ENCODE results near the gene CFAP251.

CFAP251 gene

DNA sequence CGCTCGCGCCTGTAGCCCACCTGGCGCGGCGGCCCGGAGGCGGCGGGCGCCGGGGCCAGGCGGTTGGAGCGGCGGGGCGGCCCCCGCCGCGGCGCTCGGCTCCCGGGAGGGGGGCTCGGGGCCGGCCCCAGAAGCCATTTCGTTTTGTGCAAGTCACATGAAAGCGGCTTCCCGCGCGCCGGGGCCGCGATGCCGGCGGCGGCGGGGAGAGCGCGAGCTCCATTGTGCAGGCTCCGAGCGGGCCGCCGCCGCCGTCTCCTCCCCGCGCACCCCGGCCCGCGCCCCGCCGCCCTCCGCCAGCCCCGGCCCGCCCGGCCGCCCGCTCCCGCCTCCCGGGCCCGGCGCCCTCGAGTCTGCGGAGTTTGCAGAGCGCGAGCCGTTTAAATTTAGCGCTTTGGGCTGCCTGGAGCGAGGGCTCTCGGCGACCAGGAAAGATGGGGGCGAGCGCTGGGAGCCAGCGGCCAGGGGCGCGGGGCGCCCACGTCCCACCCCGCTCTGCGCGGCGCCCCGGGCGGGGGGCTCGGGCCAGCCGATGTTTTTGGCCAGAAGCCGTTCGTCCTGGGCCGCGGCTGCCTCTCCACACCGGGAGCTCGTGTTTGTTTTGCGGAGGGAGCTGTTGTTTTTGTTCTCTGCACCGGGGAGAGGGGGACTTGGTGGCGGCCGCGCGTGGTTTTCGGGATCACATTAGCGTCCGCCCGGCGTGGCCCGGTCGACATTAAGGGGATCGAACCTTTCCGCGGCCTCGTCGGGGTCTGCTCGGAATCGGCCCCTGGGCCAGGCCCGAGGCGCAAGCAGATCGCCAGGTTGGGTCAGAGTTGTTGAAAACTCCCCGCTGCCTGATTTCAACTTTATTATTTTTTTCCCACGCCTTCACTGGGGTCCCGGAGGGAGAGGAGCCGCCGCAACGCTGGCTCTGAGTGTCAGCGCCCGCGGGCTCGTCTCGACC is 104.3 kb downstream of the CFAP251 start:
- H4K8ac ChIP-seq (ENCODE audit: low read depth, low read length): peak overlapping the region; percentile 69
- H3K18ac ChIP-seq (ENCODE audit: low read length): peak overlapping the region; percentile 61
- H3K4me3 ChIP-seq (ENCODE audit: low read depth, low read length): peak overlapping the region; percentile 89
- peak in 1 of 2 donors; percentile 18 for DNase-seq
- no CpG with 5 or more reads among the region's 124 CpGs for WGBS (ENCODE audit: extremely low coverage, insufficient coverage, insufficient read length)
- H2AK5ac ChIP-seq (ENCODE audit: low read length): no peak overlapping the region
- peaks cover 5% of the 10 kb centered on the region for H3K9me3 ChIP-seq (ENCODE audit: insufficient read depth, low read depth, low read length)
- no peak overlapping the region for H3K23ac ChIP-seq (ENCODE audit: low read length)
- H4K12ac ChIP-seq (ENCODE audit: low read depth, low read length): peak overlapping the region; percentile 74
- peak overlapping the region; percentile 66 for H2AFZ ChIP-seq (ENCODE audit: insufficient read depth, low read length, poor library complexity)
- H3K79me1 ChIP-seq (ENCODE audit: low read length): peaks cover 9% of the 10 kb centered on the region
- H3K14ac ChIP-seq (ENCODE audit: low read length): peak overlapping the region; percentile 44
- peaks cover 8% of the 10 kb centered on the region for H3K79me2 ChIP-seq (ENCODE audit: control insufficient read depth, insufficient read depth, low read length, poor library complexity)
- peak overlapping the region; percentile 99 for H3K4me2 ChIP-seq (ENCODE audit: low read length)
- H3K4me1 ChIP-seq (ENCODE audit: control insufficient read depth in 1 of 2, insufficient read depth in 2 of 2, low read length in 2 of 2): peaks cover 7 to 8% of the 10 kb centered on the region in 2 experiments
- H3K27me3 ChIP-seq (ENCODE audit: insufficient read depth, low read length): peaks cover 6% of the 10 kb centered on the region
- no peak overlapping the region for H2BK12ac ChIP-seq (ENCODE audit: low read length)
- peak overlapping the region; percentile 67 for H3K4ac ChIP-seq (ENCODE audit: low read depth, low read length)
- peak overlapping the region; percentile 34 for H4K91ac ChIP-seq (ENCODE audit: low read depth, low read length)
- H3K36me3 ChIP-seq (ENCODE audit: control insufficient read depth in 1 of 2, insufficient read depth in 2 of 2, low read length in 2 of 2): no peaks in the 10 kb centered on the region
- H3K27ac ChIP-seq (ENCODE audit: low read depth, low read length): peak overlapping the region; percentile 12
- no peak overlapping the region for H2BK5ac ChIP-seq (ENCODE audit: low read depth, low read length, poor library complexity)
- peak overlapping the region; percentile 43 for H3K9ac ChIP-seq (ENCODE audit: low read length)
- H2BK120ac ChIP-seq (ENCODE audit: insufficient read depth, low read length, poor library complexity): peak overlapping the region; percentile 46

DNA sequence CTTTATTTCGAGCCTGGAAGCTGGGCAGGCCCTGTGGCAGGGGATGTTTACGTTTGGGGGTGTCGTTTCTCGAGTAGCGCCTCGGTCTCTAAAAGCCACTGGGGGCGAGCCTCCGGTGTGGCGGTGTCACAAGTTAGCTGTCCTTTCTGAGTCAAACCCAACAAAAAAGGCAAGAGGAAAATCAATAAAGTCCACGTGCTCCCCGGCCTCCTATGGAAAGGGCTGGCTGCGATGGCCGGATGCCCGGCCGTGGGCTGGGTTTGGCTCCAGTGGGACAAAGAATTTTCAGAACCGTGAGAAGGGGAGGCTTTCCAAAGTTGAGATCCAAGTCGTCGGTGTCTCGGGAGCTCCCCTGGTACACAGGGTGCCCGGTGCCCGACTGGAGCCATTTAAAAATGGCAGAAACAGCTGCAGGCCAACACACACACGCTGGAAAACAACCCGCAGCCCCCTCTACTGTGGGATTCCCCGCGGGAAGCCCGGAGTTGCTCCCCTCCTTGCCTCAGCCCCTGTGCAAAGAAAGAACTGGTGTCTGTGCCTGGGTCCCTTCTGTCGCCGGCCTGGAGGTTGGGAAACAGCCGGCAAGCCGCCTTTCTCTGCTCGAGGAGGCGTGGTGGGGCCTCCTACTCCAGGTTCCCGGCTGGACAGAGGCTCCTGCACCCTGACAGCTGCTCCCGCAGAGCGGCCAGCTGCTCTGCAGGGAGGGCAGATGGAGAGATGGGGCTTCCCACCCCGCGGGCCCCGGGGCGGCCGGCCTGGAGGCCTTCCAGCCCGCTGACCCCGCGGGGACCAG is 105.1 kb downstream of the CFAP251 start:
- H3K27ac ChIP-seq (ENCODE audit: low read depth, low read length): no peak overlapping the region
- peaks cover 6% of the 10 kb centered on the region for H3K27me3 ChIP-seq (ENCODE audit: insufficient read depth, low read length)
- H3K79me1 ChIP-seq (ENCODE audit: low read length): peaks cover 9% of the 10 kb centered on the region
- peak overlapping the region; percentile 89 for H3K4me3 ChIP-seq (ENCODE audit: low read depth, low read length)
- H4K12ac ChIP-seq (ENCODE audit: low read depth, low read length): no peak overlapping the region
- peaks cover 8% of the 10 kb centered on the region for H3K79me2 ChIP-seq (ENCODE audit: control insufficient read depth, insufficient read depth, low read length, poor library complexity)
- no peak overlapping the region for H4K91ac ChIP-seq (ENCODE audit: low read depth, low read length)
- H3K36me3 ChIP-seq (ENCODE audit: control insufficient read depth in 1 of 2, insufficient read depth in 2 of 2, low read length in 2 of 2): no peaks in the 10 kb centered on the region
- peak overlapping the region; percentile 69 for H4K8ac ChIP-seq (ENCODE audit: low read depth, low read length)
- H3K14ac ChIP-seq (ENCODE audit: low read length): peak overlapping the region; percentile 44
- no peak overlapping the region for H2AK5ac ChIP-seq (ENCODE audit: low read length)
- H3K18ac ChIP-seq (ENCODE audit: low read length): peak overlapping the region; percentile 61
- no CpG with 5 or more reads among the region's 43 CpGs for WGBS (ENCODE audit: extremely low coverage, insufficient coverage, insufficient read length)
- peak overlapping the region; percentile 99 for H3K4me2 ChIP-seq (ENCODE audit: low read length)
- DNase-seq: no peak
- H2BK120ac ChIP-seq (ENCODE audit: insufficient read depth, low read length, poor library complexity): no peak overlapping the region
- H2AFZ ChIP-seq (ENCODE audit: insufficient read depth, low read length, poor library complexity): peak overlapping the region; percentile 66
- peak overlapping the region; percentile 67 for H3K4ac ChIP-seq (ENCODE audit: low read depth, low read length)
- no peak overlapping the region for H3K9ac ChIP-seq (ENCODE audit: low read length)
- H2BK5ac ChIP-seq (ENCODE audit: low read depth, low read length, poor library complexity): no peak overlapping the region
- H3K9me3 ChIP-seq (ENCODE audit: insufficient read depth, low read depth, low read length): peaks cover 2% of the 10 kb centered on the region
- H3K4me1 ChIP-seq (ENCODE audit: control insufficient read depth in 1 of 2, insufficient read depth in 2 of 2, low read length in 2 of 2): peaks cover 7 to 8% of the 10 kb centered on the region in 2 experiments
- no peak overlapping the region for H3K23ac ChIP-seq (ENCODE audit: low read length)
- H2BK12ac ChIP-seq (ENCODE audit: low read length): no peak overlapping the region

DNA sequence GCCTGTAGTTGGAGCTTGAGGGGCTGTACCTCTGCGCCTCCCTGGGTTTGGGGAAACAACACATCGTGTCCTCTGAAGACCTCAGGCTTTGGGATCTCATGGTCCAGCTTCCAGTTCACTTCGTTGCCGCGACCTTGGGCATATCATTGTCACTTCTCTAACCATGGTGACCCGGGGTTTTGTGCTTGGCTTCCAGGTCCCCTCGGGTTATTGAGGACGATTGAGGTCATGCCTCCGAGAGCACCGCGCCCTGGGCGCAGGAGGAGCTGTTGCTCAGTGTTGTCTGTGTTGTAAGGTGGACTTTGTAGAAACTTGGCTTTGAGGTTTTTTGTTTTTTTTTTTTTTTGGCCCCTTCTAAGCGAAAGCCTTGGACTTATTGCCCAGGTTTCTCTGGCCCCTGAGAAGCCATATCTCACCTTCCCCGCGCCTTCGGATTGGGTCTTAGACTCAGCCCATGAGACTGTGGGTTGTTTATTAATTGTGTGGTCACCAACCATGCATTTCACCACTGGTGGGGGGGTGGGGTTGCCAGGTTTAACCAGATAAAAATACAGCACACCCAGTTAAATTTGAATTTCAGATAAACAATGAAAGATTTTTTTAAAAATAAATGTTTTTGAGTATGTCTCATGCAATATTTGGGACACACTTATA is 105.9 kb downstream of the CFAP251 start:
- no peak overlapping the region for H2BK5ac ChIP-seq (ENCODE audit: low read depth, low read length, poor library complexity)
- H3K4ac ChIP-seq (ENCODE audit: low read depth, low read length): peak overlapping the region; percentile 50
- peaks cover 6% of the 10 kb centered on the region for H3K27me3 ChIP-seq (ENCODE audit: insufficient read depth, low read length)
- H2BK12ac ChIP-seq (ENCODE audit: low read length): no peak overlapping the region
- no peak overlapping the region for H3K27ac ChIP-seq (ENCODE audit: low read depth, low read length)
- peak overlapping the region; percentile 99 for H3K4me2 ChIP-seq (ENCODE audit: low read length)
- no peak overlapping the region for H3K23ac ChIP-seq (ENCODE audit: low read length)
- no peak overlapping the region for H3K9ac ChIP-seq (ENCODE audit: low read length)
- H3K79me1 ChIP-seq (ENCODE audit: low read length): peaks cover 9% of the 10 kb centered on the region
- no peak overlapping the region for H3K14ac ChIP-seq (ENCODE audit: low read length)
- no peak overlapping the region for H2BK120ac ChIP-seq (ENCODE audit: insufficient read depth, low read length, poor library complexity)
- no peak overlapping the region for H2AK5ac ChIP-seq (ENCODE audit: low read length)
- no CpG with 5 or more reads among the region's 16 CpGs for WGBS (ENCODE audit: extremely low coverage, insufficient coverage, insufficient read length)
- H3K36me3 ChIP-seq (ENCODE audit: control insufficient read depth in 1 of 2, insufficient read depth in 2 of 2, low read length in 2 of 2): no peaks in the 10 kb centered on the region
- H3K9me3 ChIP-seq (ENCODE audit: insufficient read depth, low read depth, low read length): peaks cover 2% of the 10 kb centered on the region
- no peak overlapping the region for H4K12ac ChIP-seq (ENCODE audit: low read depth, low read length)
- peaks cover 7 to 8% of the 10 kb centered on the region in 2 experiments for H3K4me1 ChIP-seq (ENCODE audit: control insufficient read depth in 1 of 2, insufficient read depth in 2 of 2, low read length in 2 of 2)
- no peak overlapping the region for H3K4me3 ChIP-seq (ENCODE audit: low read depth, low read length)
- no peak overlapping the region for H2AFZ ChIP-seq (ENCODE audit: insufficient read depth, low read length, poor library complexity)
- DNase-seq: no peak
- H3K79me2 ChIP-seq (ENCODE audit: control insufficient read depth, insufficient read depth, low read length, poor library complexity): peaks cover 8% of the 10 kb centered on the region
- H3K18ac ChIP-seq (ENCODE audit: low read length): no peak overlapping the region
- no peak overlapping the region for H4K91ac ChIP-seq (ENCODE audit: low read depth, low read length)
- H4K8ac ChIP-seq (ENCODE audit: low read depth, low read length): no peak overlapping the region

DNA sequence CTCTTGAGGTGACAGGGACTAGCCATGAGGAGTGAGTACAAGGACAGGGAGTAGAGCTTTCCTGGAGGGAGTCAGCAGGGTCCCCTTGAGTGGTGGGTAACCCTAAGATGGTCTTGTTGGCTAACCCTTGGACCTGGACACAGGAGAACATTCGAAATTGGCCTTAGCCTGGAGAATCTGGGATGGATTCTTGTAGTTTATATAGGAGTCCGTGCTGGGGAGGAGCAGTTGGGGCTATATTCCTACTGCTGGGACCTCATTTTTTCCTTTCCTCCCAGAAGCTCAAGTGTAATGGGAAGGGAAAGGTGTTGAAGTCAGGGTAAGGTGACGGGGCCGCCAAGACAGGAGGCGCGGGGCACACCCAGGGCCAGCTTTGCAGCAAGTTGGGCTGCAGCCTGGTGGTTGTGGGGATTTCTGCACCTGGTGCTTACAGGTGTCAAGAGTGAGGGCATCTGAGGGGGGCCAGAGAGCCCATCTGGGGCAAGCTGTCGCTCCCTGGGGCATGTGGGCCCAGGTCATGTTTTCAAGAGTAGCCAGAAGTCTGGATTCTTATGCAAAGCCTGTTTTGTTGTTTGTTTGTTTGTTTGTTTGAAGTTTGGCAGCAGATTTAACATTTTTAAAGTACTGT is 108.4 kb downstream of the CFAP251 start:
- H2BK5ac ChIP-seq (ENCODE audit: low read depth, low read length, poor library complexity): no peak overlapping the region
- no peak overlapping the region for H3K4me3 ChIP-seq (ENCODE audit: low read depth, low read length)
- H3K27me3 ChIP-seq (ENCODE audit: insufficient read depth, low read length): peaks cover 3% of the 10 kb centered on the region
- H3K4me2 ChIP-seq (ENCODE audit: low read length): no peak overlapping the region
- peaks cover 2% of the 10 kb centered on the region for H3K9me3 ChIP-seq (ENCODE audit: insufficient read depth, low read depth, low read length)
- H3K14ac ChIP-seq (ENCODE audit: low read length): no peak overlapping the region
- no CpG with 5 or more reads among the region's 7 CpGs for WGBS (ENCODE audit: extremely low coverage, insufficient coverage, insufficient read length)
- no peak overlapping the region for H3K18ac ChIP-seq (ENCODE audit: low read length)
- no peak overlapping the region for H3K23ac ChIP-seq (ENCODE audit: low read length)
- no peak for DNase-seq
- H3K36me3 ChIP-seq (ENCODE audit: control insufficient read depth in 1 of 2, insufficient read depth in 2 of 2, low read length in 2 of 2): no peaks in the 10 kb centered on the region
- no peak overlapping the region for H4K12ac ChIP-seq (ENCODE audit: low read depth, low read length)
- no peak overlapping the region for H2BK120ac ChIP-seq (ENCODE audit: insufficient read depth, low read length, poor library complexity)
- no peak overlapping the region for H2BK12ac ChIP-seq (ENCODE audit: low read length)
- no peak overlapping the region for H3K27ac ChIP-seq (ENCODE audit: low read depth, low read length)
- H3K79me2 ChIP-seq (ENCODE audit: control insufficient read depth, insufficient read depth, low read length, poor library complexity): peaks cover 7% of the 10 kb centered on the region
- no peak overlapping the region for H2AK5ac ChIP-seq (ENCODE audit: low read length)
- no peak overlapping the region for H3K4ac ChIP-seq (ENCODE audit: low read depth, low read length)
- H3K9ac ChIP-seq (ENCODE audit: low read length): no peak overlapping the region
- H3K79me1 ChIP-seq (ENCODE audit: low read length): peaks cover 8% of the 10 kb centered on the region
- no peak overlapping the region for H2AFZ ChIP-seq (ENCODE audit: insufficient read depth, low read length, poor library complexity)
- H3K4me1 ChIP-seq (ENCODE audit: control insufficient read depth in 1 of 2, insufficient read depth in 2 of 2, low read length in 2 of 2): peaks cover 5 to 7% of the 10 kb centered on the region in 2 experiments
- no peak overlapping the region for H4K8ac ChIP-seq (ENCODE audit: low read depth, low read length)
- H4K91ac ChIP-seq (ENCODE audit: low read depth, low read length): no peak overlapping the region
